ENCODE measurements around the gene SRL.
"Not testable (repeated sequence)": the region's sequence is repeated elsewhere in the genome, so short reads cannot be mapped to it uniquely, and the experiment has no call there.

The SRL gene

GRCh38 chr16:4226251-4227039, 15.4 kb downstream of the SRL start:
- DNase-seq (ENCODE audit: low spot score): no peak

GRCh38 chr16:4225075-4225474, 16.8 kb downstream of the SRL start:
- DNase-seq (ENCODE audit: low spot score): no peak

GRCh38 chr16:4220358-4220757, 21.5 kb downstream of the SRL start:
- DNase-seq (ENCODE audit: low spot score): no peak

- DNase-seq (ENCODE audit: low spot score): no peak
These were observed 23.7 kb downstream of the SRL start for GRCh38 chr16:4218202-4218601.

GRCh38 chr16:4217204-4218131, 24.4 kb downstream of the SRL start:
- peak; percentile 55 for DNase-seq (ENCODE audit: low spot score)

GRCh38 chr16:4216596-4216995, 25.3 kb downstream of the SRL start:
- no peak for DNase-seq (ENCODE audit: low spot score)

- no peak for DNase-seq (ENCODE audit: low spot score)
These were observed 26.8 kb downstream of the SRL start for GRCh38 chr16:4215106-4215505.

GRCh38 chr16:4214215-4214621, 27.7 kb downstream of the SRL start:
- DNase-seq (ENCODE audit: low spot score): no peak

GRCh38 chr16:4213737-4214136, 28.1 kb downstream of the SRL start:
- no peak for DNase-seq (ENCODE audit: low spot score)

GRCh38 chr16:4212934-4213296, 29.0 kb downstream of the SRL start:
- DNase-seq (ENCODE audit: low spot score): no peak

- no peak for DNase-seq (ENCODE audit: low spot score)
These were observed 29.5 kb downstream of the SRL start for GRCh38 chr16:4212211-4212933.

- DNase-seq (ENCODE audit: low spot score): not testable (repeated sequence)
These were observed 30.3 kb downstream of the SRL start for GRCh38 chr16:4211445-4212210.

GRCh38 chr16:4209666-4210065, 32.2 kb downstream of the SRL start:
- no peak for DNase-seq (ENCODE audit: low spot score)

GRCh38 chr16:4208341-4208751, 33.5 kb downstream of the SRL start:
- peak; percentile 67 for DNase-seq (ENCODE audit: low spot score)

GRCh38 chr16:4207683-4208340, 34.1 kb downstream of the SRL start:
- no peak for DNase-seq (ENCODE audit: low spot score)

GRCh38 chr16:4207229-4207628, 34.7 kb downstream of the SRL start:
- no peak for DNase-seq (ENCODE audit: low spot score)

GRCh38 chr16:4206680-4207079, 35.2 kb downstream of the SRL start:
- no peak for DNase-seq (ENCODE audit: low spot score)

GRCh38 chr16:4205971-4206370, 35.9 kb downstream of the SRL start:
- DNase-seq (ENCODE audit: low spot score): no peak

GRCh38 chr16:4204521-4204920, 37.4 kb downstream of the SRL start:
- DNase-seq (ENCODE audit: low spot score): no peak

GRCh38 chr16:4203748-4204147, 38.1 kb downstream of the SRL start:
- DNase-seq (ENCODE audit: low spot score): no peak

Data from D341Med (cell line).